ENCODE results near the gene CISD1.

The CISD1 gene

GRCh38 chr10:58268946-58269781 lies at the start of gene CISD1:
TSS of gene CISD1 (plus strand) at chr10:58269162. CDS start at chr10:58269274, 112 bp downstream.
- no peak for TF ChIP-seq GATA2 (IDR thresholded peaks at IDR 0.05; ENCODE audit: low read depth, low read length)
- no peak for TF ChIP-seq GATA3 (IDR thresholded peaks at IDR 0.05; ENCODE audit: low read depth, low read length)

DNA sequence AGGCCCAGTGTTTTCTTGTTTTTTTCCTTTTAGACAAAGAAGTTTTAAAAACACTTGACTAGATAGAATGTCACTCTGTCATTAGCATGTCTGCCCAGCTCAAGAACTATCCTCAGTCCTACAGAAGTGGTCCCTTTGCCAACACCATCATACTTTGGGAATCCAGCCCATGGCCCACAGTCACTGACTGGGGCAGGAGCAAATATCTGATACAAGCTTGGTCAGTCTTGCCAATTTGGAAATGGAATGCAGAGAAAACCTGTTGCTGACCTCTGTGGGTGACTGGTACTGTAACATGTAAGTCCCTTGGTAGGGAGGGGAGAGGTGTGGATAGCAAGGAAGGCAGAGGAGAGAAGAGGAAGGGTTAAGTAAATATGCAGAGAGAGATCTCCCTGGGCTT lies 49.1 kb upstream of the CISD1 start:
- no peak for TF ChIP-seq GATA2 (IDR thresholded peaks at IDR 0.05; ENCODE audit: low read depth, low read length)
- no peak for TF ChIP-seq GATA3 (IDR thresholded peaks at IDR 0.05; ENCODE audit: low read depth, low read length)

GRCh38 chr10:58220769-58221451 lies 48.1 kb upstream of the CISD1 start:
- TF ChIP-seq GATA3 (IDR thresholded peaks at IDR 0.05; ENCODE audit: low read depth, low read length) (no peak), GATA2 (IDR thresholded peaks at IDR 0.05; ENCODE audit: low read depth, low read length) (no peak)

DNA sequence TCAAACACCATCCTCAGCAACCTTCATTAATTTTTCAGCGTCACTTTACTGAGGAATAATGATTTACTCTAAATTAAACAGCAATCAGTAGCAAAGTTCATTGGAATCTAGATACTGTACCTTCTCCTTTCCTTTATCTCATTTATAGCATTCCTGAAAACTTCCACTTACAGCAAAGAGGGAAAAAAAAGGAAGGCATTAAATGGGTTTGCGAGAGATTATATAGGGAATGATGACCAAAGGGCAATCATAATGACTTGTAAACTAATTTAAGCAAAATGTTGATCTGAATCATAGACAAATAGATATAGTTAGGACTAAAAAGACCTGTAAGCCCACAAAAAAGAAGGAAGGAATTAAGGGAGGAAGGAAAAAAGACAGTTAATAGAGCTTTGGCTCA lies 43.3 kb upstream of the CISD1 start:
- TF ChIP-seq GATA3 (IDR thresholded peaks at IDR 0.05; ENCODE audit: low read depth, low read length) (no peak), GATA2 (IDR thresholded peaks at IDR 0.05; ENCODE audit: low read depth, low read length) (no peak)

GRCh38 chr10:58237014-58237834 lies 31.7 kb upstream of the CISD1 start:
- no peak for TF ChIP-seq GATA3 (IDR thresholded peaks at IDR 0.05; ENCODE audit: low read depth, low read length)
- TF ChIP-seq GATA2 (IDR thresholded peaks at IDR 0.05; ENCODE audit: low read depth, low read length) = no peak

GRCh38 chr10:58239561-58240169 lies 29.3 kb upstream of the CISD1 start:
- TF ChIP-seq GATA3 (IDR thresholded peaks at IDR 0.05; ENCODE audit: low read depth, low read length) (no peak), GATA2 (IDR thresholded peaks at IDR 0.05; ENCODE audit: low read depth, low read length) (no peak)

GRCh38 chr10:58240531-58240930 lies 28.4 kb upstream of the CISD1 start:
- TF ChIP-seq GATA2 (IDR thresholded peaks at IDR 0.05; ENCODE audit: low read depth, low read length) = no peak
- TF ChIP-seq GATA3 (IDR thresholded peaks at IDR 0.05; ENCODE audit: low read depth, low read length) = no peak

GRCh38 chr10:58241346-58241745 lies 27.6 kb upstream of the CISD1 start:
- TF ChIP-seq GATA3 (IDR thresholded peaks at IDR 0.05; ENCODE audit: low read depth, low read length) (no peak), GATA2 (IDR thresholded peaks at IDR 0.05; ENCODE audit: low read depth, low read length) (no peak)

GRCh38 chr10:58243269-58243668 lies 25.7 kb upstream of the CISD1 start:
- TF ChIP-seq GATA2 (IDR thresholded peaks at IDR 0.05; ENCODE audit: low read depth, low read length) (no peak), GATA3 (IDR thresholded peaks at IDR 0.05; ENCODE audit: low read depth, low read length) (no peak)

- TF ChIP-seq GATA3 (IDR thresholded peaks at IDR 0.05; ENCODE audit: low read depth, low read length) = no peak
- no peak for TF ChIP-seq GATA2 (IDR thresholded peaks at IDR 0.05; ENCODE audit: low read depth, low read length)
Observed at GRCh38 chr10:58253184-58253583, 15.8 kb upstream of the CISD1 start.

DNA sequence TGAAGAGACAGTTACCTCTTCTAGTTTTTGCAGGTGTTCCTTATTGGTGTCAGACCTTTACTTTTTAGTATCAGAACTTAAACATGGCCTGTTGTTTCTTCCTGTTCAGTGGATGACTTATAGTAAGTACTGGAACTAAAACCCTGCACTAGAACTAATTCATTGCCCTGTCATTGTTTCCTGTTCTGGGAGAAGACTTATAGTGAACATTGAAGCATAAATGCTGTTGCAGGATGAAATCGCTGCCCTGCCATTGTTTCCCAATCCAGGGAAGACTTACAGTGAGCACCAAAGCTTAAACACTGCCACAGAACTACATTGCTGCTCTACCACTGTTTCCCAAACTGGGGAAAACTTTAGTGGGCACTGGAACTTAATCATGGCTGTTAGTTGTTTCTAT lies 14.3 kb upstream of the CISD1 start:
- TF ChIP-seq GATA2 (IDR thresholded peaks at IDR 0.05; ENCODE audit: low read depth, low read length) (no peak), GATA3 (IDR thresholded peaks at IDR 0.05; ENCODE audit: low read depth, low read length) (no peak)

DNA sequence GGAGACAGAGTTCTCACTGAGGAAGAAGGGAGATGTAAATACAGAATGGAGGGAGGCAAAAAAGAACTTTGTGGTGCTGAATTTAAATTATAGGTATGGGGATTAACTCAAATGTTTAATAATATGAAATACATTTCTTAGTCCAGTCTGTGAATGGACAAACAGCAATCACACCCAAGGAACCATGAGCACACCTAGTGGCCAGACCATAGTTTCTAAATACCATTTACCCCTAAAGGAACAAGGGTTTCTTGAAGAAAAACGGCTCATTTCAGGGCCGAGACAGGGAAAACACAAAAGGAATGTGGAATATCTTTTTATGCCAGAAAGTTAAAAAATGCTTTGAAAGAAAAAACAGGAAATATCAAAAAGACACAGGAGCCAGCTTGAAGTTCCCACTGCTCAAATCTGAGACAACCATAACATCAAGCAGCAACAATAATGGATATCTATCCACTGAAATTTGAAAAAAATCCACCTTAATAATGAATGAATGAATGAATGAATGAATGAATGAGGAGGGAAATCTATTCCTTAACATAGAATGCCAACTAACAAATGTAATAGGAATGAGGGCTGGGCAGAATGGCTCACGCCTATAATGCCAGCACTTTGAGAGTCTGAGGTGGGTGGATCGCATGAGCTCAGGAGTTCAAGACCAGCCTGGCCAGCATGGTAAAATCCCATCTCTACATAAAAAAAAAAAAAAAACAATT lies 9.8 kb upstream of the CISD1 start:
- TF ChIP-seq GATA2 (IDR thresholded peaks at IDR 0.05; ENCODE audit: low read depth, low read length) = no peak
- no peak for TF ChIP-seq GATA3 (IDR thresholded peaks at IDR 0.05; ENCODE audit: low read depth, low read length)

- TF ChIP-seq GATA3 (IDR thresholded peaks at IDR 0.05; ENCODE audit: low read depth, low read length) (no peak), GATA2 (IDR thresholded peaks at IDR 0.05; ENCODE audit: low read depth, low read length) (no peak)
Observed at GRCh38 chr10:58260334-58260733, 8.6 kb upstream of the CISD1 start.

All from SH-SY5Y (cell line).